GM23338 (cell line): Measurements from ENCODE around the gene ZBTB20. TPM values are rescaled to one million over a fixed set of nuclear protein-coding genes. Genes with fewer than 3 reads are reported as not detected.

Experiments used
- ATAC-seq: fragments of 200-7000 bp; cut with Tn5 transposase; 3 replicates; pipeline ENCODE4 v1.9.1; 2020
- DNase-seq: peaks from one replicate; pipeline ENCODE4 v3.0.0-alpha.2; 2015; ENCODE audit warnings: low spot score
- H2AFZ ChIP-seq: fragments of 200-600 bp; sonication (generic); 2 replicates; pipeline ENCODE4 v1.8.0; 2016; ENCODE audit warnings: antibody characterized with exemption, mild to moderate bottlenecking, moderate library complexity
- H3F3A ChIP-seq: fragments of 200-600 bp; sonication (generic); replicated peaks from 2 replicates; pipeline ENCODE4 v1.8.0; 2017; ENCODE audit warnings: antibody characterized with exemption, mixed run types, low read depth
- H3K27ac ChIP-seq: fragments of 200-600 bp; sonication (generic); 2 replicates; pipeline ENCODE4 v1.6.1; 2016; ENCODE audit warnings: low read depth
- H3K27me3 ChIP-seq: fragments of 200-600 bp; sonication (generic); 2 replicates; pipeline ENCODE4 v1.8.0; 2016; ENCODE audit warnings: mild to moderate bottlenecking, mixed run types, moderate library complexity; ENCODE audit not compliant: insufficient read depth
- H3K36me3 ChIP-seq: fragments of 200-600 bp; sonication (generic); 2 replicates; pipeline ENCODE4 v1.8.0; 2016; ENCODE audit warnings: mild to moderate bottlenecking; ENCODE audit not compliant: insufficient read depth
- H3K4me1 ChIP-seq: fragments of 200-600 bp; sonication (generic); 2 replicates; pipeline ENCODE4 v1.8.0; 2016; ENCODE audit warnings: mild to moderate bottlenecking, moderate library complexity; ENCODE audit not compliant: insufficient read depth
- H3K4me2 ChIP-seq: fragments of 200-600 bp; sonication (generic); 2 replicates; pipeline ENCODE4 v1.7.1; 2017; ENCODE audit warnings: mixed run types
- H3K4me3 ChIP-seq: fragments of 200-600 bp; sonication (generic); 2 replicates; pipeline ENCODE4 v1.6.1; 2016; ENCODE audit warnings: mixed run types
- H3K79me2 ChIP-seq: fragments of 200-600 bp; sonication (generic); replicated peaks from 2 replicates; pipeline ENCODE4 v1.8.0; 2017; ENCODE audit warnings: mild to moderate bottlenecking; ENCODE audit not compliant: insufficient read depth
- H3K9me2 ChIP-seq: fragments of 200-600 bp; sonication (generic); 2 replicates; pipeline ENCODE4 v1.8.0; 2017; ENCODE audit not compliant: insufficient read depth
- H4K20me1 ChIP-seq: fragments of 200-600 bp; sonication (generic); replicated peaks from 2 replicates; pipeline ENCODE4 v1.8.0; 2017; ENCODE audit warnings: mild to moderate bottlenecking; ENCODE audit not compliant: insufficient read depth
- H3K27ac Mint-ChIP-seq: 2 replicates; pipeline ENCODE4 v1.8.0; 2020; ENCODE audit warnings: inconsistent platforms, mild to moderate bottlenecking, moderate library complexity, mixed read lengths
- H3K27me3 Mint-ChIP-seq: 3 replicates; pipeline ENCODE4 v1.8.0; 2022; ENCODE audit warnings: low read depth, mild to moderate bottlenecking, moderate library complexity, mixed read lengths, inconsistent platforms; ENCODE audit not compliant: insufficient read depth, poor library complexity
- H3K36me3 Mint-ChIP-seq: 3 replicates; pipeline ENCODE4 v1.8.0; 2021; ENCODE audit warnings: low read depth, mild to moderate bottlenecking, inconsistent platforms, moderate library complexity, mixed read lengths
- H3K4me1 Mint-ChIP-seq: 3 replicates; pipeline ENCODE4 v1.8.0; 2020; ENCODE audit warnings: mild to moderate bottlenecking, inconsistent platforms, mixed read lengths
- H3K4me3 Mint-ChIP-seq: 3 replicates; pipeline ENCODE4 v1.8.0; 2021; ENCODE audit warnings: moderate library complexity, mild to moderate bottlenecking, inconsistent platforms, mixed read lengths
- H3K9me3 Mint-ChIP-seq: 3 replicates; pipeline ENCODE4 v1.8.0; 2020; ENCODE audit warnings: moderate library complexity, mild to moderate bottlenecking, inconsistent platforms, mixed read lengths
- CREB1 ChIP-seq: fragments of 250-450 bp; sonication (Bioruptor Pico); IDR thresholded peaks from 2 replicates; pipeline ENCODE4 v1.5.0; 2020; ENCODE audit warnings: low read depth, mild to moderate bottlenecking, moderate library complexity
- EZH2 ChIP-seq: fragments of 200-600 bp; sonication (generic); IDR thresholded peaks from one replicate; pipeline ENCODE4 v1.8.0; 2017; ENCODE audit warnings: antibody characterized with exemption, mild to moderate bottlenecking, low read depth; ENCODE audit not compliant: unreplicated experiment
- JUNB ChIP-seq: IDR thresholded peaks from one replicate; pipeline ENCODE4 v1.6.1; 2016; ENCODE audit warnings: antibody characterized with exemption; ENCODE audit not compliant: unreplicated experiment
- POLR2AphosphoS5 ChIP-seq: IDR thresholded peaks from 2 replicates; pipeline ENCODE4 v1.6.1; 2016; ENCODE audit warnings: antibody characterized with exemption, low read depth
- ZNF114 ChIP-seq: fragments of 250-450 bp; sonication (Bioruptor Pico); IDR thresholded peaks from 2 replicates; pipeline ENCODE4 v1.5.0; 2020; ENCODE audit warnings: mild to moderate bottlenecking, moderate library complexity
- ZNF462 ChIP-seq: fragments of 250-450 bp; sonication (Bioruptor Pico); IDR thresholded peaks from 2 replicates; pipeline ENCODE4 v1.5.0; 2020; ENCODE audit warnings: mild to moderate bottlenecking, moderate library complexity
- polyA plus RNA-seq: library from polyadenylated mRNA; unstranded; fragments of >200 nt; fragmentation: Nextera tagmentation; extraction: Ambion mirVana; gene quantifications from 2 replicates; pipeline ENCODE4 v1.2.1, GENCODE V29; 2016
- total RNA-seq: library from RNA; depleted of rRNA; stranded (reverse); fragments of >200 nt; shearing (Covaris generic); gene quantifications from 2 replicates; pipeline ENCODE4 v1.2.3, GENCODE V29; 2014
- TF ChIP-seq, protein P1 (sequence below), 2 experiments: fragments of 200-600 bp in 1 of 2; sonication (generic) in 1 of 2; conservative IDR thresholded peaks; 2 replicates each; pipeline versions ENCODE4 v1.5.1 to v1.6.1; 2016 to 2017; ENCODE audit warnings: antibody characterized with exemption in 2 of 2, low read depth in 2 of 2, mild to moderate bottlenecking in 2 of 2, moderate library complexity in 1 of 2

ZBTB20 gene
- total and polyA plus RNA-seq, 2 experiments from 2014 or later = 2.0 to 3.3 TPM

- TF ChIP-seq ZNF462 (CRISPR knock-in tag) = no peak
- TF ChIP-seq EZH2 = no peak
Measured at GRCh38 chr3:115148142-115148790, 1.2 kb upstream of the ZBTB20 start (continued).

GRCh38 chr3:115147329-115148141 lies 447 bp upstream of the ZBTB20 start:
- no peaks in the 10 kb centered on the region for H3F3A ChIP-seq
- H3K36me3 ChIP-seq = no peaks in the 10 kb centered on the region
- Mint-ChIP-seq H3K4me3 (peak overlapping the region; percentile 86), H3K36me3 (no peaks in the 10 kb centered on the region), H3K27me3 (peaks cover 8% of the 10 kb centered on the region), H3K4me1 (peaks cover 8% of the 10 kb centered on the region), H3K9me3 (no peaks in the 10 kb centered on the region), H3K27ac (peak overlapping the region; percentile 96)
- peaks cover 6% of the 10 kb centered on the region; the same call in 1 of the 2 replicates for H3K79me2 ChIP-seq
- H2AFZ ChIP-seq = no peak overlapping the region; the same call in 1 of the 2 replicates
- no peaks in the 10 kb centered on the region for H4K20me1 ChIP-seq
- peak overlapping the region; percentile 77 for H3K4me3 ChIP-seq
- ATAC-seq (peak; percentile 87), DNase-seq (peak; percentile 100)
- no peaks in the 10 kb centered on the region for H3K9me2 ChIP-seq
- TF ChIP-seq, protein P1, sequence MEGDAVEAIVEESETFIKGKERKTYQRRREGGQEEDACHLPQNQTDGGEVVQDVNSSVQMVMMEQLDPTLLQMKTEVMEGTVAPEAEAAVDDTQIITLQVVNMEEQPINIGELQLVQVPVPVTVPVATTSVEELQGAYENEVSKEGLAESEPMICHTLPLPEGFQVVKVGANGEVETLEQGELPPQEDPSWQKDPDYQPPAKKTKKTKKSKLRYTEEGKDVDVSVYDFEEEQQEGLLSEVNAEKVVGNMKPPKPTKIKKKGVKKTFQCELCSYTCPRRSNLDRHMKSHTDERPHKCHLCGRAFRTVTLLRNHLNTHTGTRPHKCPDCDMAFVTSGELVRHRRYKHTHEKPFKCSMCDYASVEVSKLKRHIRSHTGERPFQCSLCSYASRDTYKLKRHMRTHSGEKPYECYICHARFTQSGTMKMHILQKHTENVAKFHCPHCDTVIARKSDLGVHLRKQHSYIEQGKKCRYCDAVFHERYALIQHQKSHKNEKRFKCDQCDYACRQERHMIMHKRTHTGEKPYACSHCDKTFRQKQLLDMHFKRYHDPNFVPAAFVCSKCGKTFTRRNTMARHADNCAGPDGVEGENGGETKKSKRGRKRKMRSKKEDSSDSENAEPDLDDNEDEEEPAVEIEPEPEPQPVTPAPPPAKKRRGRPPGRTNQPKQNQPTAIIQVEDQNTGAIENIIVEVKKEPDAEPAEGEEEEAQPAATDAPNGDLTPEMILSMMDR (conservative IDR thresholded peaks at IDR 0.05; ENCODE audit: low read depth in 2 of 2) = no peak
- TF ChIP-seq JUNB (no peak), POLR2AphosphoS5 (peak; percentile 74), ZNF114 (CRISPR knock-in tag) (no peak), CREB1 (peak; percentile 82)
- H3K27ac ChIP-seq = peak overlapping the region; percentile 41; the same call in 1 of the 2 replicates
- H3K4me2 ChIP-seq = peak overlapping the region; percentile 91
- H3K4me1 ChIP-seq = peaks cover 8% of the 10 kb centered on the region
- H3K27me3 ChIP-seq = no peaks in the 10 kb centered on the region
